OCI-LY1 (cell line): ENCODE results near the gene PIAS1.

Experiments
- H2AFZ ChIP-seq: fragments of 200-600 bp; sonication (generic), shearing (Covaris generic); 2 replicates; pipeline ENCODE4 v1.6.0; 2014; ENCODE audit warnings: antibody characterized with exemption, mild to moderate bottlenecking, low read length
- H3F3A ChIP-seq: fragments of 200-600 bp; sonication (generic), shearing (Covaris generic); 2 replicates; pipeline ENCODE4 v1.6.0; 2014; ENCODE audit warnings: mild to moderate bottlenecking, antibody characterized with exemption, low read length, moderate library complexity; ENCODE audit not compliant: insufficient read depth
- H3K27ac ChIP-seq: fragments of 200-600 bp; sonication (generic); 2 replicates; pipeline ENCODE4 v1.5.1; 2014; ENCODE audit warnings: low read length, mixed run types, mild to moderate bottlenecking, low read depth; ENCODE audit not compliant: poor library complexity, severe bottlenecking
- H3K27me3 ChIP-seq: fragments of 200-600 bp; sonication (generic); 2 replicates; pipeline ENCODE4 v1.6.0; 2014; ENCODE audit warnings: antibody characterized with exemption, mild to moderate bottlenecking, low read length, moderate library complexity; ENCODE audit not compliant: insufficient read depth
- H3K36me3 ChIP-seq: fragments of 200-600 bp; sonication (generic); 2 replicates; pipeline ENCODE4 v1.6.1; 2014; ENCODE audit warnings: mild to moderate bottlenecking, antibody characterized with exemption, low read length, moderate library complexity, mixed read lengths; ENCODE audit not compliant: insufficient read depth
- H3K4me1 ChIP-seq: fragments of 200-600 bp; sonication (generic); 2 replicates; pipeline ENCODE4 v1.5.1; 2014; ENCODE audit warnings: mild to moderate bottlenecking, low read length, moderate library complexity; ENCODE audit not compliant: insufficient read depth, severe bottlenecking
- H3K4me2 ChIP-seq: fragments of 200-600 bp; sonication (generic), shearing (Covaris generic); 2 replicates; pipeline ENCODE4 v1.6.1; 2014; ENCODE audit warnings: low read length
- H3K4me3 ChIP-seq: fragments of 200-600 bp; sonication (generic); 2 replicates; pipeline ENCODE4 v1.5.1; 2014; ENCODE audit warnings: low read length, low read depth, mild to moderate bottlenecking, mixed read lengths; ENCODE audit not compliant: poor library complexity, severe bottlenecking
- H3K79me2 ChIP-seq: fragments of 200-600 bp; shearing (Covaris generic); 2 replicates; pipeline ENCODE4 v1.6.1; 2016; ENCODE audit warnings: mixed run types, low read length, mixed read lengths; ENCODE audit not compliant: insufficient read depth
- H3K9ac ChIP-seq: fragments of 200-600 bp; sonication (generic), shearing (Covaris generic); 2 replicates; pipeline ENCODE4 v1.6.1; 2014; ENCODE audit warnings: mild to moderate bottlenecking, low read length, mixed read lengths
- H3K9me2 ChIP-seq: fragments of 200-600 bp; sonication (generic), shearing (Covaris generic); 2 replicates; pipeline ENCODE4 v1.6.1; 2014; ENCODE audit warnings: low read depth, mild to moderate bottlenecking, low read length, mixed read lengths
- H3K9me3 ChIP-seq: fragments of 200-600 bp; shearing (Covaris generic); 2 replicates; pipeline ENCODE4 v1.6.1; 2014; ENCODE audit warnings: low read length, mixed read lengths
- H4K20me1 ChIP-seq: fragments of 200-600 bp; sonication (generic), shearing (Covaris generic); 2 replicates; pipeline ENCODE4 v1.6.0; 2016; ENCODE audit warnings: mild to moderate bottlenecking, low read length; ENCODE audit not compliant: insufficient read depth
- EZH2 ChIP-seq: fragments of 200-600 bp; sonication (generic), shearing (Covaris generic); IDR thresholded peaks from 2 replicates; pipeline ENCODE4 v1.8.0; 2017; ENCODE audit warnings: borderline replicate concordance, mixed run types, mild to moderate bottlenecking, antibody characterized with exemption, low read length, moderate library complexity, mixed read lengths
- TF ChIP-seq, protein P1 (sequence below): fragments of 200-600 bp; sonication (generic), shearing (Covaris generic); IDR thresholded peaks from 2 replicates; pipeline ENCODE4 v1.5.1; 2017; ENCODE audit warnings: mild to moderate bottlenecking, antibody characterized with exemption, low read length, moderate library complexity, mixed read lengths

Gene PIAS1

DNA sequence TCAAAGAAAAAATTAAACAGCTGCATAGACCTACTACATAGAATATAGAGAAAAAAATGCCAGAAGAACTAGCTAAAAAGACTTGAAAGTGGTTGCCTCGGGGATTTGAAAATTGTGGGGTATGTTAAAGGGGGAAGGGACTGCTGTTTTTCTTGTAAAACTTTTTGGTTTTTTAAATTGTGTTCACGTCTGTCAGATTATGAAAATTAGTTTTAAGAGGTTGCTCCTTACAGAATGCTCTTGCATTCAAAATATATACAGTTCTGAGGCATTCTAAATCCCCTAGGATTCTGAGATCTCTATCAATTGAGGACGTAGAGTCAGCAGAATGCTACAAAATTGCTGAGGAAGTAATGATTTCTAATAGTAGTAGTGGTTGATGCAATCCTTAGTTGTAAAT is 28.6 kb downstream of the PIAS1 start:
- H3K9ac ChIP-seq, result no peak overlapping the region
- 0 out of 2 replicates have a peak, but pooled peaks cover 2% of the 10 kb centered on the region for H4K20me1 ChIP-seq
- no peak overlapping the region for H2AFZ ChIP-seq
- no peaks in the 10 kb centered on the region for H3K9me3 ChIP-seq
- no peaks in the 10 kb centered on the region for H3K27me3 ChIP-seq
- H3K4me3 ChIP-seq, result no peak overlapping the region
- H3K36me3 ChIP-seq, result peaks cover 28% of the 10 kb centered on the region
- H3K9me2 ChIP-seq, result no peaks in the 10 kb centered on the region
- peaks cover 30% of the 10 kb centered on the region for H3K4me1 ChIP-seq
- no peak overlapping the region for H3K4me2 ChIP-seq
- H3K79me2 ChIP-seq, result peaks cover 99% of the 10 kb centered on the region
- H3K27ac ChIP-seq, result no peak overlapping the region
- H3F3A ChIP-seq, result no peaks in the 10 kb centered on the region
- no peak for TF ChIP-seq EZH2
- TF ChIP-seq, protein P1, sequence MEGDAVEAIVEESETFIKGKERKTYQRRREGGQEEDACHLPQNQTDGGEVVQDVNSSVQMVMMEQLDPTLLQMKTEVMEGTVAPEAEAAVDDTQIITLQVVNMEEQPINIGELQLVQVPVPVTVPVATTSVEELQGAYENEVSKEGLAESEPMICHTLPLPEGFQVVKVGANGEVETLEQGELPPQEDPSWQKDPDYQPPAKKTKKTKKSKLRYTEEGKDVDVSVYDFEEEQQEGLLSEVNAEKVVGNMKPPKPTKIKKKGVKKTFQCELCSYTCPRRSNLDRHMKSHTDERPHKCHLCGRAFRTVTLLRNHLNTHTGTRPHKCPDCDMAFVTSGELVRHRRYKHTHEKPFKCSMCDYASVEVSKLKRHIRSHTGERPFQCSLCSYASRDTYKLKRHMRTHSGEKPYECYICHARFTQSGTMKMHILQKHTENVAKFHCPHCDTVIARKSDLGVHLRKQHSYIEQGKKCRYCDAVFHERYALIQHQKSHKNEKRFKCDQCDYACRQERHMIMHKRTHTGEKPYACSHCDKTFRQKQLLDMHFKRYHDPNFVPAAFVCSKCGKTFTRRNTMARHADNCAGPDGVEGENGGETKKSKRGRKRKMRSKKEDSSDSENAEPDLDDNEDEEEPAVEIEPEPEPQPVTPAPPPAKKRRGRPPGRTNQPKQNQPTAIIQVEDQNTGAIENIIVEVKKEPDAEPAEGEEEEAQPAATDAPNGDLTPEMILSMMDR, result no peak

DNA sequence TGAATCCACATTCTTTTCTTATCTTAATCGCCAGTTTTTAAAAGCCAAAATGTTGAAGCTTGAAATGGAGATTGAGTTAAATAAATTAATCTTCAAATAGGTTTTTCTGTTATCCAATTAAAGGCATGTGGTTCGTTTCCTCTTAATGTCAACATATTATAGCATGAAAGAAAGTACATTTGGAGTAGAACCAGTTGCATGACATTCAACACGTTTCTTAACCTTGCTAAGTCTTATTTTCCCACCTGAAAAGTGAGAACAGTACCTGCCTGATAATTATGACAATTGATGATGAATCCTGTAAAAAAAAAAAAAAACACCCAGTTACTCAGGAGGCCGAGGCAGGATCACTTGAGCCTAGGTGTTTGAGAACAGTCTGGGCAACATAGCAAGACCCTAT is 29.3 kb downstream of the PIAS1 start:
- H3K36me3 ChIP-seq, result peaks cover 33% of the 10 kb centered on the region

DNA sequence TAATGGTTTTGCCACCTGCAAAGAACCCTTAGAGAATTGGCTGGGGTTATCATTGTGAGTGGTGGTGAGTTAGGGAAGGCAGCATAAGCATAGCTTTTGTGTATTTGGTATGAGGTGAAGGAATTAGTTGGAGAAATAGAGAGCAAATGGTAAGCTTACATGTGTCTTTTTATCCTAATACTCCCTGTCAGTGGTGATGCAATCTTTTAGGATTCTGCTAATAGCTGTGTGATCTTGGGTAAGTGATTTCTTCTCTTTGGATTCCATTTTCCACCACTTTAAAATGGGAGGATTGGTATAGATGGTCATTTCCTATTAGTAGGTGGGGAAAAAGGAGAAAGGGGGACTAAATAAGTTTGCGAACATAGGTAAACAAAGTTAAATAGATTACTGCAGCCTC is 30.9 kb downstream of the PIAS1 start:
- no peak overlapping the region for H2AFZ ChIP-seq
- H3K27me3 ChIP-seq, result no peaks in the 10 kb centered on the region
- no peaks in the 10 kb centered on the region for H3F3A ChIP-seq
- H3K4me2 ChIP-seq, result no peak overlapping the region
- no peak overlapping the region for H3K27ac ChIP-seq
- no peak overlapping the region for H3K9ac ChIP-seq
- H3K36me3 ChIP-seq, result peaks cover 34% of the 10 kb centered on the region
- peaks cover 89% of the 10 kb centered on the region for H3K79me2 ChIP-seq
- 0 out of 2 replicates have a peak, but pooled peaks cover 2% of the 10 kb centered on the region for H4K20me1 ChIP-seq
- no peaks in the 10 kb centered on the region for H3K9me3 ChIP-seq
- no peak overlapping the region for H3K4me3 ChIP-seq
- H3K4me1 ChIP-seq, result peaks cover 23% of the 10 kb centered on the region
- H3K9me2 ChIP-seq, result no peaks in the 10 kb centered on the region
- TF ChIP-seq EZH2, result no peak
- TF ChIP-seq, protein P1, result no peak

More for the DNA sequence above, 29.3 kb downstream of the PIAS1 start:
- no peak overlapping the region for H3K9ac ChIP-seq
- peaks cover 97% of the 10 kb centered on the region for H3K79me2 ChIP-seq
- no peaks in the 10 kb centered on the region for H3K9me3 ChIP-seq
- no peaks in the 10 kb centered on the region for H3F3A ChIP-seq
- 0 out of 2 replicates have a peak, but pooled peaks cover 2% of the 10 kb centered on the region for H4K20me1 ChIP-seq
- H3K27ac ChIP-seq, result no peak overlapping the region
- H3K27me3 ChIP-seq, result no peaks in the 10 kb centered on the region
- no peak overlapping the region for H2AFZ ChIP-seq
- no peak for TF ChIP-seq EZH2
- TF ChIP-seq, protein P1, result no peak
- no peak overlapping the region for H3K4me3 ChIP-seq
- H3K4me2 ChIP-seq, result no peak overlapping the region
- no peaks in the 10 kb centered on the region for H3K9me2 ChIP-seq
- H3K4me1 ChIP-seq, result peaks cover 23% of the 10 kb centered on the region
